ENCODE measurements around the gene GNB3. TPM values are rescaled to one million over a fixed set of nuclear protein-coding genes. Genes with fewer than 3 reads are reported as not detected.
A peak's percentile ranks its signal among the peaks of the same experiment; 100 is the strongest.

GNB3 gene
- polyA plus RNA-seq, 2 of the 4 experiments (the other 2 are of a cell fraction) = 0.94 to 2.7 TPM

DNA sequence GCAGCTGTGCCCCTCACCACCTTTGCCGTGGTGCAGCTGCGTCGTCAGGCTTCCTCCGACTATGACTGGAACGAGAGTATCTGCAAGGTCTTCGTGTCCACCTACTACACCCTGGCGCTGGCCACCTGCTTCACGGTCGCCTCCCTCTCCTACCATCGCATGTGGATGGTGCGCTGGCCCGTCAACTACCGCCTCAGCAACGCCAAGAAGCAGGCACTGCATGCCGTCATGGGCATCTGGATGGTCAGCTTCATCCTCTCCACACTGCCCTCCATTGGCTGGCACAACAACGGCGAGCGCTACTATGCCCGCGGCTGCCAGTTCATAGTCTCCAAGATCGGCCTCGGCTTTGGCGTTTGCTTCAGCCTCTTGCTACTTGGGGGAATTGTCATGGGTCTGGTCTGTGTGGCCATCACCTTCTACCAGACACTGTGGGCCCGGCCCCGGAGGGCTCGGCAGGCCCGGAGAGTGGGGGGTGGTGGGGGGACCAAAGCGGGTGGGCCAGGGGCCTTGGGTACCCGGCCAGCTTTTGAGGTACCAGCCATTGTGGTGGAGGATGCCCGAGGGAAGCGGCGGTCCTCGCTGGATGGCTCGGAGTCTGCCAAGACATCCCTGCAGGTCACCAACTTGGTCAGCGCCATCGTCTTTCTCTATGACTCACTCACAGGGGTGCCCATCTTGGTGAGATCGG, 16.5 kb upstream of the GNB3 start:
- WGBS (ENCODE audit: missing lambda C conversion rate) = 87% methylated on average over 33 of the region's 37 CpGs
- TF ChIP-seq RFX5 (IDR thresholded peaks at IDR 0.05) (no peak), HOXB13 (CRISPR knock-in tag; IDR thresholded peaks at IDR 0.05; ENCODE audit: low read depth) (no peak)
- DNase-seq (ENCODE audit: low read depth in 1 of 2, low spot score in 1 of 2) = no peak
- Histone ChIP-seq H3K4me1 (peaks cover 26% of the 10 kb centered on the region), H3K4me3 (no peak overlapping the region), H3K9me3 (no peaks in the 10 kb centered on the region), H3K4me2 (no peak overlapping the region), H3K27ac (no peak overlapping the region)
- ChIA-PET CTCF (interaction anchor here (0.7 to 29.8 kb wide), 22 partner anchors 11 to 274 kb away, joined by 3 to 306 read pairs (median 10); partner anchors contain the start of genes CD4, CDCA3, GNB3 and LAG3), POLR2A (interaction anchor here (1.0 to 1.4 kb wide), 3 partner anchors 58 to 71 kb away, joined by 4 to 5 read pairs (median 4); partner anchors contain the start of genes MLF2 and PTMS)
- ATAC-seq = no peak
- FAIRE-seq = no peak

DNA sequence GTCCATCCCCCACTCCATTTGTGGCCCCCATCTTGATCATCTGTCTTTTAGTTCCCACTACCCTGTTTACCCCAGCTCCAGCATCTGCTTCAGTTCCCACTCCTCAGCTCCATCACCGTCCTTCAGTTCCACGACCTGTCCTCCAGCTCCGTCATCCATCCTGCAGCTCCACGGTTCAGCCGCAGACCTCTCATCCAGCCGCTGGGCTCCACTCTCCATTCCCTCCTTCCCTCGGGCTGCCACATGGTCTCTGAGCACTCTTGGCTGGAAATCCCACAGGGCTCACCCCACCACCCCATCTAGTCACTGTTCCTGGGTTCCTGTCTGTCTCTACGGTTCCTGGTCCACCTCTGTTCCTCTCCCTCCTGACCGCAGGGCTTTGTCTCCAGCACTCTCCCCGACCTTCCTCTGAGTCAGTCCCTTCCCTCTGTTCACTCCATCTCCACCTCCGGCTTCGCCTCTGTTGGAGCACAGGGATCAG, 15.8 kb upstream of the GNB3 start:
- Histone ChIP-seq H3K27ac (peak overlapping the region in 1 of 2 experiments; percentile 39; a peak in 3 of 6 replicates), H3K4me3 (no peak overlapping the region), H3K4me2 (peak overlapping the region; percentile 69), H3K4me1 (peaks cover 31% of the 10 kb centered on the region), H3K9me3 (no peaks in the 10 kb centered on the region)
- DNase-seq (ENCODE audit: low read depth in 1 of 2, low spot score in 1 of 2) (no peak), FAIRE-seq (no peak), ATAC-seq (peak in 1 of 2 experiments; percentile 3; a peak in 3 of 6 replicates)
- CTCF ChIA-PET = interaction anchor here (0.5 to 29.8 kb wide), 41 partner anchors 10 to 587 kb away, joined by 3 to 306 read pairs (median 7); partner anchors contain the start of genes CD4, CDCA3, COPS7A and GNB3
- no peak for TF ChIP-seq FOXS1 (CRISPR knock-in tag; IDR thresholded peaks at IDR 0.05)
- TF ChIP-seq RNF2 (IDR thresholded peaks at IDR 0.05; ENCODE audit: borderline replicate concordance, low read depth) = no peak
- TF ChIP-seq, protein P1, sequence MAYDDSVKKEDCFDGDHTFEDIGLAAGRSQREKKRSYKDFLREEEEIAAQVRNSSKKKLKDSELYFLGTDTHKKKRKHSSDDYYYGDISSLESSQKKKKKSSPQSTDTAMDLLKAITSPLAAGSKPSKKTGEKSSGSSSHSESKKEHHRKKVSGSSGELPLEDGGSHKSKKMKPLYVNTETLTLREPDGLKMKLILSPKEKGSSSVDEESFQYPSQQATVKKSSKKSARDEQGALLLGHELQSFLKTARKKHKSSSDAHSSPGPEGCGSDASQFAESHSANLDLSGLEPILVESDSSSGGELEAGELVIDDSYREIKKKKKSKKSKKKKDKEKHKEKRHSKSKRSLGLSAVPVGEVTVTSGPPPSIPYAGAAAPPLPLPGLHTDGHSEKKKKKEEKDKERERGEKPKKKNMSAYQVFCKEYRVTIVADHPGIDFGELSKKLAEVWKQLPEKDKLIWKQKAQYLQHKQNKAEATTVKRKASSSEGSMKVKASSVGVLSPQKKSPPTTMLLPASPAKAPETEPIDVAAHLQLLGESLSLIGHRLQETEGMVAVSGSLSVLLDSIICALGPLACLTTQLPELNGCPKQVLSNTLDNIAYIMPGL (CRISPR knock-in tag; IDR thresholded peaks at IDR 0.05; ENCODE audit: borderline replicate concordance) = no peak
- TF ChIP-seq RFX5 (IDR thresholded peaks at IDR 0.05) = no peak
- no peak for TF ChIP-seq KDM1A (IDR thresholded peaks at IDR 0.05; ENCODE audit: low read depth)
- no peak for TF ChIP-seq CHD2 (IDR thresholded peaks at IDR 0.05; ENCODE audit: low read length, partially characterized antibody)
- no peak for TF ChIP-seq MAZ (IDR thresholded peaks at IDR 0.05; ENCODE audit: borderline replicate concordance, low read depth, low read length)
- TF ChIP-seq EP300 (IDR thresholded peaks at IDR 0.05) = no peak
- no peak for TF ChIP-seq TFCP2L1 (CRISPR knock-in tag; IDR thresholded peaks at IDR 0.05)
- no peak for TF ChIP-seq EHF (CRISPR knock-in tag; IDR thresholded peaks at IDR 0.05)
- TF ChIP-seq HOXA7 (CRISPR knock-in tag; IDR thresholded peaks at IDR 0.05) = no peak
- no peak for TF ChIP-seq SMC3 (IDR thresholded peaks at IDR 0.05)
- TF ChIP-seq JUN (IDR thresholded peaks at IDR 0.05) = no peak
- TF ChIP-seq CEBPB (IDR thresholded peaks at IDR 0.05) = no peak
- WGBS (ENCODE audit: missing lambda C conversion rate) = 75% methylated on average over 12 of the region's 12 CpGs
- POLR2A ChIA-PET = interaction anchor here (1.0 to 1.1 kb wide), 2 partner anchors 59 to 72 kb away, joined by 4 to 5 read pairs; partner anchors contain the start of genes MLF2 and PTMS

DNA sequence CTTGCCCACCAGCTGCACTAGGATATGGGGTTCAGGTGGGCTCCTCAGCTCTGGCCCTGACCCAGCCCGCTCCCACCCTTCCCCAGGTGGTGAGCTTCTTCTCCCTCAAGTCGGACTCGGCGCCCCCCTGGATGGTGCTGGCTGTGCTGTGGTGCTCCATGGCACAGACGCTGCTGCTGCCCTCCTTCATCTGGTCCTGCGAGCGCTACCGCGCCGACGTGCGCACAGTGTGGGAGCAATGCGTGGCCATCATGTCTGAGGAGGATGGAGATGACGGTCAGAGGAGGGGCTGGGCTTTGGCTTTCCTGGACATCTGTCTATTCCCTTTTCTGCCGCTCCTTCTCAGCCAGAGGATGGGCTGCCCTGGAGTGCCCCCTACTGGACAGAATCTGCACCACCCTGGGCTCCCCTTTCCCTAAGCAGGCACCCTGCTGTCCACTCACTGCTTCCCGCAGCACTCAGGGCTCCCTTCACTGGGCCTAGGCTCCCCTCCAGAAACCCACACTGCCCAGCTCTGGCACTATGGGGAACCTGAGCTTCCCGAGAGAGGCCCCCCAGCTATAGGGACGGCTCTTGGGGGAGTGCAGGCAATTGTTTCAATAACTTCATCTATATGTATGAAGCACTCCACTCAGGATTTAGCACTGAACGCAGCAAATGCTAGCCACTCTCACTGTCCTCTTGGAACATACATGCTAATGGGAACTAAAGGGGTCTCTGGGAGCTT, 15.2 kb upstream of the GNB3 start:
- Histone ChIP-seq H3K4me1 (peaks cover 31% of the 10 kb centered on the region), H3K9me3 (no peaks in the 10 kb centered on the region), H3K4me2 (peak overlapping the region; percentile 69), H3K27ac (peak overlapping the region in 1 of 2 experiments; percentile 39; a peak in 3 of 6 replicates), H3K4me3 (no peak overlapping the region)
- 18% methylated on average over 18 of the region's 19 CpGs for WGBS (ENCODE audit: missing lambda C conversion rate)
- ChIA-PET POLR2A (interaction anchor here (1.0 to 1.1 kb wide), 2 partner anchors 59 to 72 kb away, joined by 4 to 5 read pairs; partner anchors contain the start of genes MLF2 and PTMS), CTCF (interaction anchor here (0.5 to 29.8 kb wide), 58 partner anchors 9 to 588 kb away, joined by 3 to 306 read pairs (median 5); partner anchors contain the start of genes CD4, CDCA3, COPS7A and GNB3)
- no peak for FAIRE-seq
- DNase-seq (ENCODE audit: low read depth in 1 of 2, low spot score in 1 of 2) = peak; percentile 87 to 95
- peak; percentile 40 to 78 for ATAC-seq
- TF ChIP-seq ZNF302 (CRISPR knock-in tag; IDR thresholded peaks at IDR 0.05) (no peak), RAD21 (conservative IDR thresholded peaks at IDR 0.05 in 1 of 2, IDR thresholded peaks at IDR 0.05 in 1 of 2) (peak; percentile 91 to 94), SMC3 (IDR thresholded peaks at IDR 0.05) (peak; percentile 76)
- TF ChIP-seq, protein P2, sequence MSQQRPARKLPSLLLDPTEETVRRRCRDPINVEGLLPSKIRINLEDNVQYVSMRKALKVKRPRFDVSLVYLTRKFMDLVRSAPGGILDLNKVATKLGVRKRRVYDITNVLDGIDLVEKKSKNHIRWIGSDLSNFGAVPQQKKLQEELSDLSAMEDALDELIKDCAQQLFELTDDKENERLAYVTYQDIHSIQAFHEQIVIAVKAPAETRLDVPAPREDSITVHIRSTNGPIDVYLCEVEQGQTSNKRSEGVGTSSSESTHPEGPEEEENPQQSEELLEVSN (IDR thresholded peaks at IDR 0.05; ENCODE audit: borderline replicate concordance, low read depth) = no peak
- TF ChIP-seq, protein P3, sequence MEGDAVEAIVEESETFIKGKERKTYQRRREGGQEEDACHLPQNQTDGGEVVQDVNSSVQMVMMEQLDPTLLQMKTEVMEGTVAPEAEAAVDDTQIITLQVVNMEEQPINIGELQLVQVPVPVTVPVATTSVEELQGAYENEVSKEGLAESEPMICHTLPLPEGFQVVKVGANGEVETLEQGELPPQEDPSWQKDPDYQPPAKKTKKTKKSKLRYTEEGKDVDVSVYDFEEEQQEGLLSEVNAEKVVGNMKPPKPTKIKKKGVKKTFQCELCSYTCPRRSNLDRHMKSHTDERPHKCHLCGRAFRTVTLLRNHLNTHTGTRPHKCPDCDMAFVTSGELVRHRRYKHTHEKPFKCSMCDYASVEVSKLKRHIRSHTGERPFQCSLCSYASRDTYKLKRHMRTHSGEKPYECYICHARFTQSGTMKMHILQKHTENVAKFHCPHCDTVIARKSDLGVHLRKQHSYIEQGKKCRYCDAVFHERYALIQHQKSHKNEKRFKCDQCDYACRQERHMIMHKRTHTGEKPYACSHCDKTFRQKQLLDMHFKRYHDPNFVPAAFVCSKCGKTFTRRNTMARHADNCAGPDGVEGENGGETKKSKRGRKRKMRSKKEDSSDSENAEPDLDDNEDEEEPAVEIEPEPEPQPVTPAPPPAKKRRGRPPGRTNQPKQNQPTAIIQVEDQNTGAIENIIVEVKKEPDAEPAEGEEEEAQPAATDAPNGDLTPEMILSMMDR (IDR thresholded peaks at IDR 0.05) = peak; percentile 92
- TF ChIP-seq, protein P4, sequence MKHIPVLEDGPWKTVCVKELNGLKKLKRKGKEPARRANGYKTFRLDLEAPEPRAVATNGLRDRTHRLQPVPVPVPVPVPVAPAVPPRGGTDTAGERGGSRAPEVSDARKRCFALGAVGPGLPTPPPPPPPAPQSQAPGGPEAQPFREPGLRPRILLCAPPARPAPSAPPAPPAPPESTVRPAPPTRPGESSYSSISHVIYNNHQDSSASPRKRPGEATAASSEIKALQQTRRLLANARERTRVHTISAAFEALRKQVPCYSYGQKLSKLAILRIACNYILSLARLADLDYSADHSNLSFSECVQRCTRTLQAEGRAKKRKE (CRISPR knock-in tag; IDR thresholded peaks at IDR 0.05; ENCODE audit: low read depth) = no peak
